ENCODE results near the gene ALDOB.

Gene ALDOB

GRCh38 chr9:101427358-101427757 lies 8.2 kb downstream of the ALDOB start:
- H3K23ac ChIP-seq (ENCODE audit: low read length), result no peak overlapping the region
- no peak overlapping the region for H4K91ac ChIP-seq (ENCODE audit: low read depth, low read length)
- H2BK12ac ChIP-seq (ENCODE audit: low read length), result no peak overlapping the region
- H3K14ac ChIP-seq (ENCODE audit: low read length), result no peak overlapping the region
- DNase-seq, result no peak
- H2BK120ac ChIP-seq (ENCODE audit: insufficient read depth, low read length, poor library complexity), result no peak overlapping the region
- no peaks in the 10 kb centered on the region for H3K79me2 ChIP-seq (ENCODE audit: control insufficient read depth, insufficient read depth, low read length, poor library complexity)
- no peaks in the 10 kb centered on the region for H3K27me3 ChIP-seq (ENCODE audit: insufficient read depth, low read length)
- no CpG with 5 or more reads among the region's 8 CpGs for WGBS (ENCODE audit: extremely low coverage, insufficient coverage, insufficient read length)
- no peaks in the 10 kb centered on the region for H3K4me1 ChIP-seq (ENCODE audit: control insufficient read depth in 1 of 2, insufficient read depth in 2 of 2, low read length in 2 of 2)
- no peak overlapping the region for H3K4ac ChIP-seq (ENCODE audit: low read depth, low read length)
- H4K8ac ChIP-seq (ENCODE audit: low read depth, low read length), result no peak overlapping the region
- no peak overlapping the region for H3K18ac ChIP-seq (ENCODE audit: low read length)
- H3K27ac ChIP-seq (ENCODE audit: low read depth, low read length), result no peak overlapping the region
- peaks cover 2% of the 10 kb centered on the region for H3K9me3 ChIP-seq (ENCODE audit: insufficient read depth, low read depth, low read length)
- no peak overlapping the region for H3K4me2 ChIP-seq (ENCODE audit: low read length)
- H2BK5ac ChIP-seq (ENCODE audit: low read depth, low read length, poor library complexity), result no peak overlapping the region
- no peak overlapping the region for H2AFZ ChIP-seq (ENCODE audit: insufficient read depth, low read length, poor library complexity)
- no peak overlapping the region for H2AK5ac ChIP-seq (ENCODE audit: low read length)
- H3K36me3 ChIP-seq (ENCODE audit: control insufficient read depth in 1 of 2, insufficient read depth in 2 of 2, low read length in 2 of 2), result no peaks in the 10 kb centered on the region
- H3K4me3 ChIP-seq (ENCODE audit: low read depth, low read length), result no peak overlapping the region
- no peak overlapping the region for H3K9ac ChIP-seq (ENCODE audit: low read length)
- H3K79me1 ChIP-seq (ENCODE audit: low read length), result no peaks in the 10 kb centered on the region
- H4K12ac ChIP-seq (ENCODE audit: low read depth, low read length), result no peak overlapping the region

GRCh38 chr9:101421653-101422065 lies 13.9 kb downstream of the ALDOB start:
- Histone ChIP-seq H3K14ac (ENCODE audit: low read length) (no peak overlapping the region), H3K27me3 (ENCODE audit: insufficient read depth, low read length) (no peaks in the 10 kb centered on the region), H4K8ac (ENCODE audit: low read depth, low read length) (no peak overlapping the region), H3K23ac (ENCODE audit: low read length) (no peak overlapping the region), H2BK120ac (ENCODE audit: insufficient read depth, low read length, poor library complexity) (no peak overlapping the region), H3K4ac (ENCODE audit: low read depth, low read length) (no peak overlapping the region), H3K4me3 (ENCODE audit: low read depth, low read length) (no peak overlapping the region), H3K18ac (ENCODE audit: low read length) (no peak overlapping the region), H4K12ac (ENCODE audit: low read depth, low read length) (no peak overlapping the region), H2AFZ (ENCODE audit: insufficient read depth, low read length, poor library complexity) (no peak overlapping the region), H2AK5ac (ENCODE audit: low read length) (no peak overlapping the region), H3K9ac (ENCODE audit: low read length) (no peak overlapping the region), H3K36me3 (ENCODE audit: control insufficient read depth in 1 of 2, insufficient read depth in 2 of 2, low read length in 2 of 2) (no peaks in the 10 kb centered on the region), H3K9me3 (ENCODE audit: insufficient read depth, low read depth, low read length) (no peaks in the 10 kb centered on the region), H2BK5ac (ENCODE audit: low read depth, low read length, poor library complexity) (no peak overlapping the region), H4K91ac (ENCODE audit: low read depth, low read length) (no peak overlapping the region), H2BK12ac (ENCODE audit: low read length) (no peak overlapping the region), H3K79me2 (ENCODE audit: control insufficient read depth, insufficient read depth, low read length, poor library complexity) (no peaks in the 10 kb centered on the region), H3K4me1 (ENCODE audit: control insufficient read depth in 1 of 2, insufficient read depth in 2 of 2, low read length in 2 of 2) (no peaks in the 10 kb centered on the region), H3K27ac (ENCODE audit: low read depth, low read length) (no peak overlapping the region), H3K79me1 (ENCODE audit: low read length) (no peaks in the 10 kb centered on the region), H3K4me2 (ENCODE audit: low read length) (no peak overlapping the region)
- no CpG with 5 or more reads among the region's 5 CpGs for WGBS (ENCODE audit: extremely low coverage, insufficient coverage, insufficient read length)
- no peak for DNase-seq

DNA sequence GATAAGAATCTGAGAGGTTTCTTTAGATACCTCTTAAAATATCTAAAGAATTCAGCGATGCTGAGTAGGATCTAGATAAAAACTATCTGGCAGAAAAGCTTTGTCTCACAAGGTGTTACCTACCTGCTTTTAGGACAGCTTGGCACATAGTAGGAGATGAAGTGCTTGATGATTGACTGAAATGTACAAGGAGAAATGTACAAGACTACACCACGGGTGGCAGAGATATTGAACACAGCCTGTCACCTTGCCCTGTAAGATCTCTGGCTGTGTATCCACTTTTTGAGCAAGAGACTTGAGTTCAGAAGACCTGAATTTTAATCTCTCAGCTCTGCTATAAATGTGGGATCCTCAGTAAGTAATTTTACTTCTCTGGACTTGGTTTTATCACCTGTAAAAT lies 15.7 kb downstream of the ALDOB start:
- Histone ChIP-seq H2BK5ac (ENCODE audit: low read depth, low read length, poor library complexity) (no peak overlapping the region), H3K79me2 (ENCODE audit: control insufficient read depth, insufficient read depth, low read length, poor library complexity) (no peaks in the 10 kb centered on the region), H3K4ac (ENCODE audit: low read depth, low read length) (no peak overlapping the region), H3K79me1 (ENCODE audit: low read length) (no peaks in the 10 kb centered on the region), H3K27ac (ENCODE audit: low read depth, low read length) (no peak overlapping the region), H2AK5ac (ENCODE audit: low read length) (no peak overlapping the region), H3K4me3 (ENCODE audit: low read depth, low read length) (no peak overlapping the region), H2BK120ac (ENCODE audit: insufficient read depth, low read length, poor library complexity) (no peak overlapping the region), H3K9me3 (ENCODE audit: insufficient read depth, low read depth, low read length) (no peaks in the 10 kb centered on the region), H2AFZ (ENCODE audit: insufficient read depth, low read length, poor library complexity) (no peak overlapping the region), H3K4me2 (ENCODE audit: low read length) (no peak overlapping the region), H4K8ac (ENCODE audit: low read depth, low read length) (no peak overlapping the region), H3K23ac (ENCODE audit: low read length) (no peak overlapping the region), H3K36me3 (ENCODE audit: control insufficient read depth in 1 of 2, insufficient read depth in 2 of 2, low read length in 2 of 2) (no peaks in the 10 kb centered on the region), H3K18ac (ENCODE audit: low read length) (no peak overlapping the region), H3K14ac (ENCODE audit: low read length) (no peak overlapping the region), H2BK12ac (ENCODE audit: low read length) (no peak overlapping the region), H4K12ac (ENCODE audit: low read depth, low read length) (no peak overlapping the region), H3K27me3 (ENCODE audit: insufficient read depth, low read length) (no peaks in the 10 kb centered on the region), H4K91ac (ENCODE audit: low read depth, low read length) (no peak overlapping the region), H3K4me1 (ENCODE audit: control insufficient read depth in 1 of 2, insufficient read depth in 2 of 2, low read length in 2 of 2) (no peaks in the 10 kb centered on the region), H3K9ac (ENCODE audit: low read length) (no peak overlapping the region)
- DNase-seq, result no peak
- no CpG with 5 or more reads among the region's 2 CpGs for WGBS (ENCODE audit: extremely low coverage, insufficient coverage, insufficient read length)

GRCh38 chr9:101418518-101419430 lies 16.8 kb downstream of the ALDOB start:
- no peaks in the 10 kb centered on the region for H3K4me1 ChIP-seq (ENCODE audit: control insufficient read depth in 1 of 2, insufficient read depth in 2 of 2, low read length in 2 of 2)
- H2AK5ac ChIP-seq (ENCODE audit: low read length), result no peak overlapping the region
- no peak overlapping the region for H3K27ac ChIP-seq (ENCODE audit: low read depth, low read length)
- no peaks in the 10 kb centered on the region for H3K36me3 ChIP-seq (ENCODE audit: control insufficient read depth in 1 of 2, insufficient read depth in 2 of 2, low read length in 2 of 2)
- H3K79me2 ChIP-seq (ENCODE audit: control insufficient read depth, insufficient read depth, low read length, poor library complexity), result no peaks in the 10 kb centered on the region
- no peak overlapping the region for H3K4ac ChIP-seq (ENCODE audit: low read depth, low read length)
- DNase-seq, result no peak
- no peak overlapping the region for H3K23ac ChIP-seq (ENCODE audit: low read length)
- H3K4me3 ChIP-seq (ENCODE audit: low read depth, low read length), result no peak overlapping the region
- no peak overlapping the region for H3K9ac ChIP-seq (ENCODE audit: low read length)
- H4K91ac ChIP-seq (ENCODE audit: low read depth, low read length), result no peak overlapping the region
- H4K12ac ChIP-seq (ENCODE audit: low read depth, low read length), result no peak overlapping the region
- H2BK120ac ChIP-seq (ENCODE audit: insufficient read depth, low read length, poor library complexity), result no peak overlapping the region
- H4K8ac ChIP-seq (ENCODE audit: low read depth, low read length), result no peak overlapping the region
- H2BK5ac ChIP-seq (ENCODE audit: low read depth, low read length, poor library complexity), result no peak overlapping the region
- no peak overlapping the region for H3K14ac ChIP-seq (ENCODE audit: low read length)
- no peak overlapping the region for H2AFZ ChIP-seq (ENCODE audit: insufficient read depth, low read length, poor library complexity)
- H3K18ac ChIP-seq (ENCODE audit: low read length), result no peak overlapping the region
- H3K4me2 ChIP-seq (ENCODE audit: low read length), result no peak overlapping the region
- no CpG with 5 or more reads among the region's 7 CpGs for WGBS (ENCODE audit: extremely low coverage, insufficient coverage, insufficient read length)
- H2BK12ac ChIP-seq (ENCODE audit: low read length), result no peak overlapping the region
- H3K79me1 ChIP-seq (ENCODE audit: low read length), result no peaks in the 10 kb centered on the region
- no peaks in the 10 kb centered on the region for H3K27me3 ChIP-seq (ENCODE audit: insufficient read depth, low read length)
- H3K9me3 ChIP-seq (ENCODE audit: insufficient read depth, low read depth, low read length), result no peaks in the 10 kb centered on the region

Data from trophoblast cell (in vitro differentiated cells and primary cell).